ENCODE data around the gene SPTBN5. TPM values are rescaled to one million over a fixed set of nuclear protein-coding genes. Genes with fewer than 3 reads are reported as not detected.

Gene SPTBN5
- total RNA-seq, 2 donors from 2014 or later = 2.0 to 2.8 TPM

GRCh38 chr15:41934843-41935242, 41.0 kb upstream of the SPTBN5 start:
- no peak overlapping the region for H3K27ac Mint-ChIP-seq
- WGBS, 2 experiments (ENCODE audit: insufficient coverage in 1 of 2, insufficient read length in 1 of 2) = 71 to 90% methylated on average over 3 to 4 of the region's 4 CpGs

GRCh38 chr15:41933771-41934170, 39.9 kb upstream of the SPTBN5 start:
- no peak overlapping the region for H3K4me3 Mint-ChIP-seq
- H3K4me1 ChIP-seq (ENCODE audit: control insufficient read depth, insufficient read depth, low read length) = peaks cover 5% of the 10 kb centered on the region
- peaks cover 10% of the 10 kb centered on the region for H3K36me3 Mint-ChIP-seq (ENCODE audit: low read depth)
- H3K27ac ChIP-seq (ENCODE audit: low read depth, low read length) = no peak overlapping the region
- peaks cover 32% of the 10 kb centered on the region for H3K4me1 Mint-ChIP-seq
- H3K4me3 ChIP-seq (ENCODE audit: low read length) = no peak overlapping the region
- H3K27me3 Mint-ChIP-seq (ENCODE audit: insufficient read depth) = no peaks in the 10 kb centered on the region
- no peak for DNase-seq
- H3K36me3 ChIP-seq (ENCODE audit: control insufficient read depth, insufficient read depth, low read length) = peaks cover 20% of the 10 kb centered on the region
- no peaks in the 10 kb centered on the region for H3K27me3 ChIP-seq (ENCODE audit: control insufficient read depth, insufficient read depth, low read length, poor library complexity, severe bottlenecking)
- H3K9me3 ChIP-seq (ENCODE audit: control insufficient read depth, low read length) = no peaks in the 10 kb centered on the region
- no peaks in the 10 kb centered on the region for H3K9me3 Mint-ChIP-seq
- TF ChIP-seq, protein P1, sequence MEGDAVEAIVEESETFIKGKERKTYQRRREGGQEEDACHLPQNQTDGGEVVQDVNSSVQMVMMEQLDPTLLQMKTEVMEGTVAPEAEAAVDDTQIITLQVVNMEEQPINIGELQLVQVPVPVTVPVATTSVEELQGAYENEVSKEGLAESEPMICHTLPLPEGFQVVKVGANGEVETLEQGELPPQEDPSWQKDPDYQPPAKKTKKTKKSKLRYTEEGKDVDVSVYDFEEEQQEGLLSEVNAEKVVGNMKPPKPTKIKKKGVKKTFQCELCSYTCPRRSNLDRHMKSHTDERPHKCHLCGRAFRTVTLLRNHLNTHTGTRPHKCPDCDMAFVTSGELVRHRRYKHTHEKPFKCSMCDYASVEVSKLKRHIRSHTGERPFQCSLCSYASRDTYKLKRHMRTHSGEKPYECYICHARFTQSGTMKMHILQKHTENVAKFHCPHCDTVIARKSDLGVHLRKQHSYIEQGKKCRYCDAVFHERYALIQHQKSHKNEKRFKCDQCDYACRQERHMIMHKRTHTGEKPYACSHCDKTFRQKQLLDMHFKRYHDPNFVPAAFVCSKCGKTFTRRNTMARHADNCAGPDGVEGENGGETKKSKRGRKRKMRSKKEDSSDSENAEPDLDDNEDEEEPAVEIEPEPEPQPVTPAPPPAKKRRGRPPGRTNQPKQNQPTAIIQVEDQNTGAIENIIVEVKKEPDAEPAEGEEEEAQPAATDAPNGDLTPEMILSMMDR (conservative IDR thresholded peaks at IDR 0.05) = no peak
- H3K27ac Mint-ChIP-seq = peak overlapping the region; percentile 21
- 75 to 90% methylated on average over 4 to 10 of the region's 10 CpGs for WGBS, 2 experiments (ENCODE audit: insufficient coverage in 1 of 2, insufficient read length in 1 of 2)
- H3K9ac ChIP-seq (ENCODE audit: extremely low read depth, low read length, poor library complexity, severe bottlenecking) = no peak overlapping the region

More at GRCh38 chr15:41934843-41935242, 41.0 kb upstream of the SPTBN5 start:
- Histone ChIP-seq H3K9me3 (ENCODE audit: control insufficient read depth, low read length) (no peaks in the 10 kb centered on the region), H3K27me3 (ENCODE audit: control insufficient read depth, insufficient read depth, low read length, poor library complexity, severe bottlenecking) (no peaks in the 10 kb centered on the region), H3K36me3 (ENCODE audit: control insufficient read depth, insufficient read depth, low read length) (peaks cover 27% of the 10 kb centered on the region), H3K4me3 (ENCODE audit: low read length) (no peak overlapping the region), H3K27ac (ENCODE audit: low read depth, low read length) (no peak overlapping the region), H3K4me1 (ENCODE audit: control insufficient read depth, insufficient read depth, low read length) (peaks cover 4% of the 10 kb centered on the region), H3K9ac (ENCODE audit: extremely low read depth, low read length, poor library complexity, severe bottlenecking) (no peak overlapping the region)
- no peak overlapping the region for H3K4me3 Mint-ChIP-seq
- TF ChIP-seq, protein P1 (conservative IDR thresholded peaks at IDR 0.05) = no peak
- DNase-seq = peak; percentile 80
- no peaks in the 10 kb centered on the region for H3K27me3 Mint-ChIP-seq (ENCODE audit: insufficient read depth)
- H3K36me3 Mint-ChIP-seq (ENCODE audit: low read depth) = peaks cover 12% of the 10 kb centered on the region
- peaks cover 27% of the 10 kb centered on the region for H3K4me1 Mint-ChIP-seq
- H3K9me3 Mint-ChIP-seq = no peaks in the 10 kb centered on the region

DNA sequence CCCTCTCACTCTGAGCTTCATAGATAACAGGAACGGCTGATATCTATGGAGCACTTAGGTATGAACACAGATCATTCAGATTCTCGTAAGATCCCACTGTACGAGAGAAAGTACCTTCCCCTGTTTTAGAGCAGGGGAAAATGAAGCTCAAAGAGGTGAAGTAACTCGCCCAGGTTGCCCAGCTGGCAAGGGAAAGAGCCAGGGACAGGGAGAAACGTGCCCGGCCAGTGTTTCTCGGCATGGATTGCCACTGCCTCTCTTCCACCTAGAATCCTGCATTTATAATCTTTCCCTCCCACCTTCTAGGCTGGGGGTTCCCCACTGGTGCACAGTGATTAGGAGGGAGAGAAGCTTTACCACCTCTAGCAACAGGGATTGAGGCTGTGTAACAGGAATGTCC, 39.5 kb upstream of the SPTBN5 start:
- Histone ChIP-seq H3K27ac (ENCODE audit: low read depth, low read length) (no peak overlapping the region), H3K27me3 (ENCODE audit: control insufficient read depth, insufficient read depth, low read length, poor library complexity, severe bottlenecking) (no peaks in the 10 kb centered on the region), H3K4me3 (ENCODE audit: low read length) (no peak overlapping the region), H3K4me1 (ENCODE audit: control insufficient read depth, insufficient read depth, low read length) (peaks cover 9% of the 10 kb centered on the region), H3K9me3 (ENCODE audit: control insufficient read depth, low read length) (no peaks in the 10 kb centered on the region), H3K36me3 (ENCODE audit: control insufficient read depth, insufficient read depth, low read length) (peaks cover 17% of the 10 kb centered on the region), H3K9ac (ENCODE audit: extremely low read depth, low read length, poor library complexity, severe bottlenecking) (no peak overlapping the region)
- H3K9me3 Mint-ChIP-seq = no peaks in the 10 kb centered on the region
- WGBS, 2 experiments (ENCODE audit: insufficient coverage in 1 of 2, insufficient read length in 1 of 2) = 82 to 84% methylated on average over 3 to 6 of the region's 7 CpGs
- H3K27ac Mint-ChIP-seq = peak overlapping the region; percentile 84
- peaks cover 36% of the 10 kb centered on the region for H3K4me1 Mint-ChIP-seq
- TF ChIP-seq, protein P1 (conservative IDR thresholded peaks at IDR 0.05) = no peak
- DNase-seq = no peak
- H3K36me3 Mint-ChIP-seq (ENCODE audit: low read depth) = peaks cover 10% of the 10 kb centered on the region
- H3K27me3 Mint-ChIP-seq (ENCODE audit: insufficient read depth) = no peaks in the 10 kb centered on the region
- H3K4me3 Mint-ChIP-seq = no peak overlapping the region
